ENCODE measurements around the gene FEV.

DNA sequence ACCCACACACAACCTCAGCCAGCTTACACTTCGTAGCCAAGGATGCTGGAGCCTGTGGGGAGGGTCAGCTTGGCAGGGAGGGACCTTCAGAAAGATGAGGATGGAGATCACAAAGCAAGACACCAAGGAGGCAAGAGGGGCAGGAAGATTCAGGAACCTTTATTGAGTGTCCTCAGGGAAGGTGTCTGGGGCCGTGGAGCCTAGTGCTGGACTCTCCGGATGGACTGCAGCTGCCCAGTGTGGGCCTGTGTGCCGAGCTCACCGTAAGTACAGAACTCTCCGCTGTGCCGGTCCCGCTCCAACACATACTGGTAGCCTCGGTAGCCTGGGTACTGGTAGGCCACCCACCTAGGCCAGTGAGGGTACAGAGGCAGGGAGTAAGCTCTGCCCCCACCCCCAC, 5.1 kb upstream of the FEV start:
- TF ChIP-seq POLR2A (IDR thresholded peaks at IDR 0.05; ENCODE audit: low read depth, low read length), result no peak
- TF ChIP-seq, protein P1, sequence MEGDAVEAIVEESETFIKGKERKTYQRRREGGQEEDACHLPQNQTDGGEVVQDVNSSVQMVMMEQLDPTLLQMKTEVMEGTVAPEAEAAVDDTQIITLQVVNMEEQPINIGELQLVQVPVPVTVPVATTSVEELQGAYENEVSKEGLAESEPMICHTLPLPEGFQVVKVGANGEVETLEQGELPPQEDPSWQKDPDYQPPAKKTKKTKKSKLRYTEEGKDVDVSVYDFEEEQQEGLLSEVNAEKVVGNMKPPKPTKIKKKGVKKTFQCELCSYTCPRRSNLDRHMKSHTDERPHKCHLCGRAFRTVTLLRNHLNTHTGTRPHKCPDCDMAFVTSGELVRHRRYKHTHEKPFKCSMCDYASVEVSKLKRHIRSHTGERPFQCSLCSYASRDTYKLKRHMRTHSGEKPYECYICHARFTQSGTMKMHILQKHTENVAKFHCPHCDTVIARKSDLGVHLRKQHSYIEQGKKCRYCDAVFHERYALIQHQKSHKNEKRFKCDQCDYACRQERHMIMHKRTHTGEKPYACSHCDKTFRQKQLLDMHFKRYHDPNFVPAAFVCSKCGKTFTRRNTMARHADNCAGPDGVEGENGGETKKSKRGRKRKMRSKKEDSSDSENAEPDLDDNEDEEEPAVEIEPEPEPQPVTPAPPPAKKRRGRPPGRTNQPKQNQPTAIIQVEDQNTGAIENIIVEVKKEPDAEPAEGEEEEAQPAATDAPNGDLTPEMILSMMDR (IDR thresholded peaks at IDR 0.05; ENCODE audit: extremely low read depth in 1 of 2, insufficient read depth in 1 of 2, low read depth in 1 of 2, low read length in 2 of 2), result no peak
